ENCODE data around the gene MRPS10. TPM values are rescaled to one million over a fixed set of nuclear protein-coding genes. Genes with fewer than 3 reads are reported as not detected.

Gene MRPS10
- total RNA-seq, result 10 to 100 TPM; 27.9 to 33.1 TPM

GRCh38 chr6:42217519-42218367 is at the start of gene MRPS10:
Gene MRPS10 (minus strand): TSS chr6:42217861. CDS start chr6:42217849, 12 bp downstream.
- no peaks in the 10 kb centered on the region for H3K27me3 Mint-ChIP-seq
- ChIA-PET POLR2A (interaction anchor here (0.6 kb wide), 1 partner anchor 353 kb away, joined by 3 read pairs; no protein-coding TSS in a partner anchor), CTCF (interaction anchor here (0.6 to 1.5 kb wide), 8 partner anchors 14 to 487 kb away, joined by 3 to 9 read pairs (median 4); no protein-coding TSS in a partner anchor)
- peaks cover 11% of the 10 kb centered on the region for H3K36me3 Mint-ChIP-seq (ENCODE audit: low read depth)
- no peaks in the 10 kb centered on the region for H3K9me3 Mint-ChIP-seq
- peak; percentile 94 for DNase-seq
- H3K27ac Mint-ChIP-seq, result peak within 1 kb of the TSS; percentile 94
- H3K4me3 Mint-ChIP-seq, result peak within 1 kb of the TSS; percentile 99
- H3K4me1 Mint-ChIP-seq, result peaks cover 31% of the 10 kb centered on the region

- DNase-seq, result no peak
- H3K27me3 Mint-ChIP-seq, result no peaks in the 10 kb centered on the region
- ChIA-PET POLR2A (no interaction called here), CTCF (interaction anchor here (1.0 kb wide), 1 partner anchor 13 kb away, joined by 4 read pairs; no protein-coding TSS in a partner anchor)
- H3K27ac Mint-ChIP-seq, result no peak overlapping the region
- H3K4me1 Mint-ChIP-seq, result peaks cover 18% of the 10 kb centered on the region
- no peak overlapping the region for H3K4me3 Mint-ChIP-seq
- H3K9me3 Mint-ChIP-seq, result no peaks in the 10 kb centered on the region
- H3K36me3 Mint-ChIP-seq (ENCODE audit: low read depth), result peaks cover 27% of the 10 kb centered on the region
These were observed 48.9 kb upstream of the MRPS10 start for GRCh38 chr6:42266538-42266937.

DNA sequence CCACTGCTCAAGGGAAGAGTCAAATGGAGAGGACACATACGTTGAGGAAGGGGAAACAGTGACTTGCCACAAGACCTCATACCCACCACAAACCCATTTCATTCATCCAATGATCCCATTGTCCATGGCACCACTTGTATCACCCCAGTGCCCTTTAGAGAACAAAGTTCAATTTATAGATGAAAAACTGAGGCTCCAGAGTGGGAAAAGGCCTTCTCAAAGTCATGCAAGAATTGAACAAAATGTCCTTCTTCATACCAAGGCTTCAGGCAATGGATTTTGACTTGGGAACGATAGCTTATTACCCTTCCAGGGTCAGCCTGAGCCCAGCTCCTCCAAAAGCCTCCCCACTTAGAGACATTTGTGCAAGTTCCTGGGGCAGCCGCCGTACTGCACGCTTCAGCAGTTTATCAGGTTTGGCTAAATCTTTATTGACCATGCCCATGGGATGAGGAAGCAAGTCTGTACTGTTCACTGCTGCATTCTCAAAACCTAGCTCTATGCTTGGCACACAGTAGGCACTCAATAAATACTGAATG is 47.3 kb upstream of the MRPS10 start:
- peaks cover 20% of the 10 kb centered on the region for H3K4me1 Mint-ChIP-seq
- ChIA-PET POLR2A (no interaction called here), CTCF (interaction anchor here (0.6 to 1.3 kb wide), 5 partner anchors 12 to 295 kb away, joined by 3 to 9 read pairs (median 3); no protein-coding TSS in a partner anchor)
- DNase-seq, result no peak
- no peaks in the 10 kb centered on the region for H3K27me3 Mint-ChIP-seq
- peaks cover 28% of the 10 kb centered on the region for H3K36me3 Mint-ChIP-seq (ENCODE audit: low read depth)
- no peaks in the 10 kb centered on the region for H3K9me3 Mint-ChIP-seq
- H3K4me3 Mint-ChIP-seq, result no peak overlapping the region
- no peak overlapping the region for H3K27ac Mint-ChIP-seq

- Mint-ChIP-seq H3K27me3 (no peaks in the 10 kb centered on the region), H3K36me3 (ENCODE audit: low read depth) (peaks cover 24% of the 10 kb centered on the region), H3K9me3 (no peaks in the 10 kb centered on the region), H3K27ac (peak overlapping the region; percentile 9), H3K4me3 (no peak overlapping the region), H3K4me1 (peaks cover 13% of the 10 kb centered on the region)
- DNase-seq, result no peak
- ChIA-PET POLR2A (no interaction called here), CTCF (interaction anchor here (1.0 to 1.3 kb wide), 2 partner anchors 13 to 211 kb away, joined by 3 to 5 read pairs; no protein-coding TSS in a partner anchor)
These were observed 46.6 kb upstream of the MRPS10 start for GRCh38 chr6:42264162-42264851.

GRCh38 chr6:42263165-42263728 is 45.6 kb upstream of the MRPS10 start:
- Mint-ChIP-seq H3K4me3 (no peak overlapping the region), H3K27me3 (no peaks in the 10 kb centered on the region), H3K9me3 (no peaks in the 10 kb centered on the region), H3K27ac (no peak overlapping the region), H3K36me3 (ENCODE audit: low read depth) (peaks cover 20% of the 10 kb centered on the region), H3K4me1 (peaks cover 10% of the 10 kb centered on the region)
- ChIA-PET POLR2A (no interaction called here), CTCF (interaction anchor here (1.5 kb wide), 2 partner anchors 17 to 300 kb away, joined by 3 to 4 read pairs; partner anchors contain the start of gene UBR2)
- no peak for DNase-seq

- peak; percentile 43 for DNase-seq
- POLR2A ChIA-PET, result no interaction called here
These were observed 43.3 kb upstream of the MRPS10 start for GRCh38 chr6:42260972-42261371.

DNA sequence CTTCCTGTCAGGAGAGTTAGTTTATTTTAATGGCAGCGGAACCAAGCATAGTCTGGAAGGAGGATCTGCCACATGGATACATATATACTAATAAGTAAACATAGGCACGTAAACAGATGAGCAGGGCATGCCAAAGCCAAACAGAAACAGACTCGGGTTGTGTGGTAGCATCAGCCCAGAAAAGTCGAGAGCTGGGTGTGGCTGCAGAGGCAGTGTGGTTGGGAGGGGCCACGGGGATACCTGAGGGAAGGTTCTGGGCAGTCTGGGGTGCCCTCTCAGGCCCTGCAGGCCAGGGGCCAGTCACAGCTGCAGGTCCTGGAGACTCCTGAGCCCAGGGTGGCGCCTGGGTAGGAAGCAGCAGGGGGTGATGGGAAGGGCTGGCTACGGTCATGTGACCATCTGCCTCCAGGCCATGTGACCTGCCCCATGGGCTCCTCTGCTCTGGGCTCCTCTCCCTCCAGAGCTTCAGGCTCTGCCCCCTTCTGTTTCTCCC is 42.8 kb upstream of the MRPS10 start:
- Mint-ChIP-seq H3K9me3 (no peaks in the 10 kb centered on the region), H3K4me1 (peaks cover 7% of the 10 kb centered on the region), H3K27me3 (no peaks in the 10 kb centered on the region), H3K27ac (peak overlapping the region; percentile 50), H3K36me3 (ENCODE audit: low read depth) (peaks cover 31% of the 10 kb centered on the region), H3K4me3 (no peak overlapping the region)
- ChIA-PET POLR2A (no interaction called here), CTCF (interaction anchor here (0.6 to 3.3 kb wide), 6 partner anchors 16 to 303 kb away, joined by 3 to 13 read pairs (median 3); partner anchors contain the start of gene UBR2)
- DNase-seq, result no peak

More at GRCh38 chr6:42260972-42261371, 43.3 kb upstream of the MRPS10 start:
- Mint-ChIP-seq H3K27ac (no peak overlapping the region), H3K36me3 (ENCODE audit: low read depth) (peaks cover 28% of the 10 kb centered on the region), H3K9me3 (no peaks in the 10 kb centered on the region), H3K4me1 (peaks cover 7% of the 10 kb centered on the region), H3K27me3 (no peaks in the 10 kb centered on the region), H3K4me3 (no peak overlapping the region)
- CTCF ChIA-PET, result interaction anchor here (0.5 to 3.3 kb wide), 8 partner anchors 16 to 302 kb away, joined by 3 to 13 read pairs (median 3); partner anchors contain the start of gene UBR2

DNA sequence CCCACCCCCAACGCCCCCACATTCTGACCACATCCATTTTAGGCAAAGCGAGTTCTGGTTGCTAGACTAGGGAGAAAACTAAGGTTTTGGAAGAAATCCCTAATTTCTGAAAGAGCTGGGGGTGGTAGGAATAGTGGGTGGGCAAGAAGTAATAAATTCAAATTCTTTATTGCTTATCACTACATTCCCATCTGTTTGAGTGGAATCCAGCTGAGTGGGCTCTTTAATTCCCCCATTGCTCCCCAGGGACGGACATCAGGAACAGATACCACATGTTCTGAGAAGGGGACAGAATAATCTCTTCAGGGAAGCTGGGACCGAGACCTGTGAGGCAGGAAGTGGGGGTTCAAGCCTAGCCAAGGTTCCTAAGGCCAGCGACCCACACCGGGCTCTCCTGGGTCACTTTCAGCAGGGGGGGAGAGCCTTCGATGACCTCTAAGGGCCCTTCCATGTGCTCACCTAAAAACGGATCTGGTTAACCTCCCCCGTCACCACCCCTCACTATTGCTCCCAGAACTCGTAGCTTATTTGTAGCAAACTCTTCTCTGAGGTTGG is 42.3 kb upstream of the MRPS10 start:
- POLR2A ChIA-PET, result no interaction called here
- H3K27ac Mint-ChIP-seq, result peak overlapping the region; percentile 50
- no peak overlapping the region for H3K4me3 Mint-ChIP-seq
- H3K36me3 Mint-ChIP-seq (ENCODE audit: low read depth), result peaks cover 31% of the 10 kb centered on the region
- H3K27me3 Mint-ChIP-seq, result no peaks in the 10 kb centered on the region
- peaks cover 7% of the 10 kb centered on the region for H3K4me1 Mint-ChIP-seq
- no peak for DNase-seq
- CTCF ChIA-PET, result interaction anchor here (0.6 to 3.3 kb wide), 6 partner anchors 17 to 303 kb away, joined by 3 to 13 read pairs (median 3); partner anchors contain the start of gene UBR2
- H3K9me3 Mint-ChIP-seq, result no peaks in the 10 kb centered on the region

- H3K36me3 Mint-ChIP-seq (ENCODE audit: low read depth), result peaks cover 34% of the 10 kb centered on the region
- no peak for DNase-seq
- no peak overlapping the region for H3K4me3 Mint-ChIP-seq
- no peak overlapping the region for H3K27ac Mint-ChIP-seq
- H3K4me1 Mint-ChIP-seq, result peaks cover 7% of the 10 kb centered on the region
- H3K9me3 Mint-ChIP-seq, result no peaks in the 10 kb centered on the region
- ChIA-PET POLR2A (no interaction called here), CTCF (interaction anchor here (3.3 kb wide), 1 partner anchor 288 kb away, joined by 13 read pairs; no protein-coding TSS in a partner anchor)
- no peaks in the 10 kb centered on the region for H3K27me3 Mint-ChIP-seq
These were observed 41.6 kb upstream of the MRPS10 start for GRCh38 chr6:42259286-42259685.

GRCh38 chr6:42257614-42258013 is 40.0 kb upstream of the MRPS10 start:
- no peak for DNase-seq
- POLR2A ChIA-PET, result no interaction called here
- no peak overlapping the region for H3K27ac Mint-ChIP-seq
- CTCF ChIA-PET, result no interaction called here
- H3K4me3 Mint-ChIP-seq, result no peak overlapping the region
- H3K36me3 Mint-ChIP-seq (ENCODE audit: low read depth), result peaks cover 35% of the 10 kb centered on the region
- no peaks in the 10 kb centered on the region for H3K9me3 Mint-ChIP-seq
- H3K27me3 Mint-ChIP-seq, result no peaks in the 10 kb centered on the region
- peaks cover 7% of the 10 kb centered on the region for H3K4me1 Mint-ChIP-seq

DNA sequence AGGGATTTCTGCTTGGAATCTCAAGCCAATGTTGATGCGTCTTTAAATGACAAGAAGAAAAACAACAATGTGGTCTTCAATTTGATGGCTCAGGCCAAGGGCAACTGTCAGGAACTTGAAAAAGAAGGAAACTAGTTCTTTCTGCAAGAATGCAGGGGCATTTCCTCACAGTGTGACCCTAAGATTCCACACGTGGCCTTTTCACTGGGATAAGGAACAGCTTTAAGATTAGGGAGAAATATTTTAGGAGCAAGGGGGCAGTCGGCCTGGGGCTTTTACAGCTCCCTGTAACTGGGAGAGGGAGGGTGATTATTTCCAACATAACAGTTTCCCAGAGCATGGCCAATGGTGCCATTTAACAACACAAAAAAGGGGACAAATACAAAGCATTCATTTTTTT is 39.4 kb upstream of the MRPS10 start:
- peaks cover 37% of the 10 kb centered on the region for H3K36me3 Mint-ChIP-seq (ENCODE audit: low read depth)
- H3K27me3 Mint-ChIP-seq, result no peaks in the 10 kb centered on the region
- H3K4me3 Mint-ChIP-seq, result no peak overlapping the region
- peaks cover 7% of the 10 kb centered on the region for H3K4me1 Mint-ChIP-seq
- no peak overlapping the region for H3K27ac Mint-ChIP-seq
- ChIA-PET POLR2A (no interaction called here), CTCF (no interaction called here)
- H3K9me3 Mint-ChIP-seq, result no peaks in the 10 kb centered on the region
- DNase-seq, result no peak

DNA sequence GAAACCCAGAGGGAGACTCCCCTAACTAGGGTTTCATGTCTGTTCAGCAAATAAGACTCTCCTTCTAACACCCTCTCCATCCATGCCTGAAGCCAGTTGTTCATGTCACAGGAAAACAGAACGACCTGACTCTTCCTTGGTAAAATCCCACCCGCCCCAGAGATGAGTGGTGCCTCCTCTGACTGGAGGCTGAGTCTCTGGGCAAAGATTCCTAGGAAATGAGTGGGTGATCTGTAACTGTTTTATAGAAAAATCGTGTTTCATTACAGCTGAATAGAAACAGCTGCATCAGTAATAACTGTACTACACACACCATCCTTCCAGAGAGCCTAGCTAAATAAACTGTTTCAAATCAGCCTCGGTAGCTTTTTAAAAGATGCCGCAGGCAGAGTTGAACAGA is 37.4 kb upstream of the MRPS10 start:
- Mint-ChIP-seq H3K4me1 (no peaks in the 10 kb centered on the region), H3K27ac (no peak overlapping the region), H3K27me3 (no peaks in the 10 kb centered on the region), H3K36me3 (ENCODE audit: low read depth) (peaks cover 38% of the 10 kb centered on the region), H3K4me3 (no peak overlapping the region), H3K9me3 (no peaks in the 10 kb centered on the region)
- ChIA-PET POLR2A (interaction anchor here (0.6 kb wide), 1 partner anchor 77 kb away, joined by 3 read pairs; no protein-coding TSS in a partner anchor), CTCF (no interaction called here)
- no peak for DNase-seq

All from activated CD4-positive, alpha-beta T cell treated with anti-CD3 and anti-CD28 coated beads, Interleukin-2, amount 10 ng/mL, durations not matched to agents 7 days and 5 days (primary cell).